Natural killer cell (primary cell): ENCODE results near the gene TLX1. TPM values are rescaled to one million over a fixed set of nuclear protein-coding genes. Genes with fewer than 3 reads are reported as not detected.

ENCODE experiments used
- ATAC-seq, 3 donors: fragments of 150-1000 bp in 2 of 3; fragments of 200-7000 bp in 1 of 3; cut with Tn5 transposase; 1 replicate in 1 of 3; 2 replicates in 2 of 3; pipeline ENCODE4 v1.10.0; 2021; ENCODE audit warnings: mild to moderate bottlenecking in 2 of 3, moderate library complexity in 2 of 3
- DNase-seq, 2 donors: peaks; one replicate each; pipeline versions ENCODE4 v3.0.0 to v3.0.0-alpha.2; 2013 to 2021; ENCODE audit warnings: mixed read lengths in 1 of 2
- H3K27ac ChIP-seq: one replicate; pipeline ENCODE4 v1.5.1; 2013; ENCODE audit warnings: mild to moderate bottlenecking, low read length
- H3K27me3 ChIP-seq: one replicate; pipeline ENCODE4 v1.6.1; 2013; ENCODE audit warnings: low read length; ENCODE audit not compliant: control insufficient read depth, insufficient read depth
- H3K36me3 ChIP-seq: one replicate; pipeline ENCODE4 v1.6.1; 2013; ENCODE audit warnings: low read length; ENCODE audit not compliant: control insufficient read depth, insufficient read depth
- H3K4me1 ChIP-seq: one replicate; pipeline ENCODE4 v1.6.1; 2013; ENCODE audit warnings: low read length; ENCODE audit not compliant: control insufficient read depth, insufficient read depth
- H3K4me3 ChIP-seq: one replicate; pipeline ENCODE4 v1.5.1; 2013; ENCODE audit warnings: low read length
- H3K9me3 ChIP-seq: one replicate; pipeline ENCODE4 v1.6.1; 2013; ENCODE audit warnings: low read length; ENCODE audit not compliant: control insufficient read depth, insufficient read depth
- H3K27ac Mint-ChIP-seq, 2 donors: one replicate each; pipeline ENCODE4 v1.8.0; 2022; ENCODE audit warnings: mild to moderate bottlenecking in 2 of 2, mixed read lengths in 2 of 2, moderate library complexity in 1 of 2
- H3K27me3 Mint-ChIP-seq, 2 donors: one replicate each; pipeline ENCODE4 v1.8.0; 2022; ENCODE audit warnings: low read depth in 2 of 2, mixed read lengths in 2 of 2
- H3K36me3 Mint-ChIP-seq: one replicate; pipeline ENCODE4 v1.8.0; 2022; ENCODE audit warnings: mixed read lengths
- H3K4me1 Mint-ChIP-seq, 2 donors: one replicate each; pipeline ENCODE4 v1.8.0; 2022; ENCODE audit warnings: mixed read lengths in 2 of 2
- H3K4me3 Mint-ChIP-seq: one replicate; pipeline ENCODE4 v1.8.0; 2022; ENCODE audit warnings: mild to moderate bottlenecking, moderate library complexity, mixed read lengths
- H3K9me3 Mint-ChIP-seq, 2 donors: one replicate each; pipeline ENCODE4 v1.8.0; 2022; ENCODE audit warnings: mixed read lengths in 2 of 2
- WGBS: methylation state at CpG from one replicate; pipeline ENCODE4 v1.1.7; 2013; ENCODE audit warnings: missing lambda C conversion rate; ENCODE audit not compliant: insufficient coverage; 5-methylcytosine and 5-hydroxymethylcytosine counted together
- intact Hi-C: fragments of 100-400 bp; cut with micrococcal nuclease; formaldehyde crosslinking; loops from one replicate; pipeline ENCODE4 v1.14.2; 2022
- total RNA-seq, 4 donors: library from RNA; stranded (reverse); fragments of 120-200 nt in 1 of 4; gene quantifications; one replicate each; pipeline versions ENCODE4 v1.2.3 to v1.2.4, GENCODE V29; 2013 to 2022
- TF ChIP-seq, protein P1 (sequence below): fragments of 200-600 bp; IDR thresholded peaks from one replicate; pipeline ENCODE4 v1.8.0; 2022; ENCODE audit warnings: antibody characterized with exemption

The TLX1 gene
- total RNA-seq, 3 donors from 2014 or later (not counting 1 experiment from before 2014, with no cell fraction given): not detected

DNA sequence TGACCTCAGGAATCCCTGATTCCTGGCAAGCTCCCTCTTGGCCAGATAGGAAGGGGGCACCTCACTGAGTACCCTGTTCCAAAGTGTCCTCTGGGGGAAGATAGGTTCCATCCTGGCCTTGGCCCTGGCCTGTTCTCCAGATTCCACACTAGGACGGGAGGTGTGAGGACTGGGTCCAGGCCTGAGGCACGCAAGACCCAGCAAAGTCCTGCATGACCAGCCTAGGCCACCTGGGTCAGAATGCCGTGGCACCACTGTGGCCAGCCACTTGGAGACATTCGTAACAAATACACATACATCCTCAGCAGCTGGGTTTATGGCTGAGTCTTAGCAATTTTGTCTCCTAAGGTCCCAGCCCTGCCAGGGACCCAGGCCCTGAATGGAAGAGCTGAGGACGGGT is 23.3 kb upstream of the TLX1 start:
- H3K36me3 ChIP-seq: no peaks in the 10 kb centered on the region
- TF ChIP-seq, protein P1, sequence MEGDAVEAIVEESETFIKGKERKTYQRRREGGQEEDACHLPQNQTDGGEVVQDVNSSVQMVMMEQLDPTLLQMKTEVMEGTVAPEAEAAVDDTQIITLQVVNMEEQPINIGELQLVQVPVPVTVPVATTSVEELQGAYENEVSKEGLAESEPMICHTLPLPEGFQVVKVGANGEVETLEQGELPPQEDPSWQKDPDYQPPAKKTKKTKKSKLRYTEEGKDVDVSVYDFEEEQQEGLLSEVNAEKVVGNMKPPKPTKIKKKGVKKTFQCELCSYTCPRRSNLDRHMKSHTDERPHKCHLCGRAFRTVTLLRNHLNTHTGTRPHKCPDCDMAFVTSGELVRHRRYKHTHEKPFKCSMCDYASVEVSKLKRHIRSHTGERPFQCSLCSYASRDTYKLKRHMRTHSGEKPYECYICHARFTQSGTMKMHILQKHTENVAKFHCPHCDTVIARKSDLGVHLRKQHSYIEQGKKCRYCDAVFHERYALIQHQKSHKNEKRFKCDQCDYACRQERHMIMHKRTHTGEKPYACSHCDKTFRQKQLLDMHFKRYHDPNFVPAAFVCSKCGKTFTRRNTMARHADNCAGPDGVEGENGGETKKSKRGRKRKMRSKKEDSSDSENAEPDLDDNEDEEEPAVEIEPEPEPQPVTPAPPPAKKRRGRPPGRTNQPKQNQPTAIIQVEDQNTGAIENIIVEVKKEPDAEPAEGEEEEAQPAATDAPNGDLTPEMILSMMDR: no peak
- no peak for ATAC-seq
- H3K4me3 ChIP-seq: no peak overlapping the region
- no peaks in the 10 kb centered on the region for H3K4me1 ChIP-seq
- no peak overlapping the region for H3K27ac Mint-ChIP-seq
- H3K27me3 ChIP-seq: no peaks in the 10 kb centered on the region
- H3K9me3 Mint-ChIP-seq: no peaks in the 10 kb centered on the region
- no peaks in the 10 kb centered on the region for H3K4me1 Mint-ChIP-seq
- no peaks in the 10 kb centered on the region for H3K36me3 Mint-ChIP-seq
- H3K9me3 ChIP-seq: no peaks in the 10 kb centered on the region
- H3K4me3 Mint-ChIP-seq: no peak overlapping the region
- H3K27me3 Mint-ChIP-seq: peaks cover 31 to 38% of the 10 kb centered on the region in 2 donors
- no peak overlapping the region for H3K27ac ChIP-seq
- no peak for DNase-seq
- 89% methylated on average over 5 of the region's 5 CpGs for WGBS
- intact Hi-C loops: no loop called here

DNA sequence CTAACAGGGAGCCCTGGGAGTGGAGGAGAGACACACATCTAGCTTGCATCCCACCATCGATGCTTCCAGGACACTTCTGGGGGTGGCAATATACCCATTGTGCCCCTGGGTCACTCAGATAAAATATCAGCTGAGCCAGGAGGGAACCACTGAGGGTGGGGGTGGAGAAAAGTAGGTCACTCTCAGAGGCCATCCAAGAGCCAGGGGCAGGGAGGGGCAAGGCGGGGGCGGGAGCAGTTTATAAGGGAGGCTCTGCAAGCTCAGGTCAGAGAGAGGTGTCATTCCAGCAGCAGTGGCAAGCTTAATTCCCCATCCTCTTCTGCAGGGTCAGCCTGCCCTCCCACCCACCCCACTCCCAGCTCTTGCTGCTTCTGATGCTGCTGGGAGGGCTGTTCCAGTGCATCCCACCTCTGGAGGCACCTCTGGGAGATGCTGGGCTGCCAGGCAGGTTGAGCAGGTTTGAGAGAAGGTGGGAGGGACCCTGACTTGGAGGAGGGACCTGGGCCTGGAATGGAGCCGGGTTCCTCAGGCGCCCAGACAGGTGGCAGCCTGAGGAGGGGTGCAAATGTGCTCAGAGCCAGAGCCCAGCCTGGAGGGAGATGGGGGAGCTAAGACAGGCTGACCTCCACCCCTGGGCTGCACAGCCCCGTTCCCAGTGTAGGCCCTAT is 20.1 kb upstream of the TLX1 start:
- DNase-seq: no peak
- TF ChIP-seq, protein P1: no peak

DNA sequence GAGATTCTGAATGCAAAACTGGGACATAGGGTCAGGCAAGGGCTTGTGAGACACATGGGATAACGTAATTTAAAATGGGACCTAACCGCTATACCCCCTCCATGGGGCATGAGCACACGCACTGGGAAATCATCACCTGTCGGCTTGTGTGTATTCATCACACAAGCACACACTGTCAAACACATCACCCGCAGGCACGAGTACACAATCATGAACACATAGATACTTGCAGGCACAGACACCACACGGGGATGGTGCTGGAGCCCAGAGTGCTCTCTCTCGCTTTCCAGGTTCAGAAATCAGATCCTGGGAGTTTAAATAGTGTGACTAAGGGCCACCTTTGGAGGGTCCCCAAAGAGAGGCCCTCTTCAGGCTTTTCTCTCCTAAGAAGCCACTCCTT is 19.6 kb upstream of the TLX1 start:
- WGBS: 92% methylated on average over 8 of the region's 8 CpGs
- H3K4me3 ChIP-seq: no peak overlapping the region

More for the DNA sequence above, 20.1 kb upstream of the TLX1 start:
- H3K4me3 Mint-ChIP-seq: no peak overlapping the region
- H3K4me1 Mint-ChIP-seq: no peaks in the 10 kb centered on the region
- Histone ChIP-seq H3K9me3 (no peaks in the 10 kb centered on the region), H3K4me1 (no peaks in the 10 kb centered on the region), H3K27ac (no peak overlapping the region), H3K27me3 (peaks cover 5% of the 10 kb centered on the region), H3K4me3 (no peak overlapping the region), H3K36me3 (no peaks in the 10 kb centered on the region)
- intact Hi-C loops: no loop called here
- no peaks in the 10 kb centered on the region for H3K36me3 Mint-ChIP-seq
- no peak for ATAC-seq
- peaks cover 28 to 40% of the 10 kb centered on the region in 2 donors for H3K27me3 Mint-ChIP-seq
- H3K9me3 Mint-ChIP-seq: no peaks in the 10 kb centered on the region
- no peak overlapping the region for H3K27ac Mint-ChIP-seq
- WGBS: 73% methylated on average over 6 of the region's 6 CpGs

More for the DNA sequence above, 19.6 kb upstream of the TLX1 start:
- Mint-ChIP-seq H3K27ac (no peak overlapping the region), H3K36me3 (no peaks in the 10 kb centered on the region), H3K4me1 (no peaks in the 10 kb centered on the region), H3K9me3 (no peaks in the 10 kb centered on the region), H3K27me3 (peaks cover 32 to 44% of the 10 kb centered on the region in 2 donors), H3K4me3 (no peak overlapping the region)
- no peaks in the 10 kb centered on the region for H3K9me3 ChIP-seq
- H3K27ac ChIP-seq: no peak overlapping the region
- ATAC-seq: no peak
- no peak for DNase-seq
- intact Hi-C loops: no loop called here
- TF ChIP-seq, protein P1: no peak
- no peaks in the 10 kb centered on the region for H3K4me1 ChIP-seq
- no peaks in the 10 kb centered on the region for H3K36me3 ChIP-seq
- H3K27me3 ChIP-seq: peaks cover 5% of the 10 kb centered on the region
